RWPE2 (cell line): ENCODE data around the gene HORMAD2.
A peak's percentile ranks its signal among the peaks of the same experiment; 100 is the strongest.

Experiments used
- ATAC-seq: fragments of 200-7000 bp; cut with Tn5 transposase; 3 replicates; pipeline ENCODE4 v1.9.1; 2021; ENCODE audit warnings: low read depth
- DNase-seq: peaks from one replicate; pipeline ENCODE4 v3.0.0-alpha.2; 2020; ENCODE audit warnings: low spot score
- H3K27ac ChIP-seq: fragments of 450-650 bp; 2 replicates; pipeline ENCODE4 v1.5.1; 2017; ENCODE audit warnings: mild to moderate bottlenecking; ENCODE audit not compliant: poor library complexity, severe bottlenecking
- H3K27me3 ChIP-seq: fragments of 250-450 bp; sonication (Bioruptor Pico); 2 replicates; pipeline ENCODE4 v1.5.1; 2021; ENCODE audit warnings: mild to moderate bottlenecking, moderate library complexity; ENCODE audit not compliant: insufficient read depth, poor library complexity, severe bottlenecking
- H3K36me3 ChIP-seq: fragments of 250-450 bp; sonication (Bioruptor Pico); 2 replicates; pipeline ENCODE4 v1.5.1; 2020; ENCODE audit warnings: low read depth, mild to moderate bottlenecking, moderate library complexity
- H3K4me1 ChIP-seq: fragments of 250-450 bp; sonication (Bioruptor Pico); 2 replicates; pipeline ENCODE4 v1.5.1; 2021; ENCODE audit warnings: mild to moderate bottlenecking, moderate library complexity; ENCODE audit not compliant: insufficient read depth, poor library complexity, severe bottlenecking
- H3K4me3 ChIP-seq: fragments of 250-450 bp; sonication (Bioruptor Pico); 2 replicates; pipeline ENCODE4 v1.5.1; 2021; ENCODE audit warnings: mild to moderate bottlenecking, moderate library complexity; ENCODE audit not compliant: severe bottlenecking
- H3K9me3 ChIP-seq: fragments of 250-450 bp; sonication (Bioruptor Pico); 2 replicates; pipeline ENCODE4 v1.5.1; 2021; ENCODE audit warnings: mild to moderate bottlenecking, moderate library complexity; ENCODE audit not compliant: severe bottlenecking
- TF ChIP-seq, protein P1 (sequence below): fragments of 450-650 bp; IDR thresholded peaks from one replicate; pipeline ENCODE4 v1.5.1; 2017; ENCODE audit warnings: mild to moderate bottlenecking, moderate library complexity; ENCODE audit not compliant: poor library complexity, severe bottlenecking

Gene HORMAD2

GRCh38 chr22:30041881-30042280 is 38.4 kb upstream of the HORMAD2 start:
- TF ChIP-seq, protein P1, sequence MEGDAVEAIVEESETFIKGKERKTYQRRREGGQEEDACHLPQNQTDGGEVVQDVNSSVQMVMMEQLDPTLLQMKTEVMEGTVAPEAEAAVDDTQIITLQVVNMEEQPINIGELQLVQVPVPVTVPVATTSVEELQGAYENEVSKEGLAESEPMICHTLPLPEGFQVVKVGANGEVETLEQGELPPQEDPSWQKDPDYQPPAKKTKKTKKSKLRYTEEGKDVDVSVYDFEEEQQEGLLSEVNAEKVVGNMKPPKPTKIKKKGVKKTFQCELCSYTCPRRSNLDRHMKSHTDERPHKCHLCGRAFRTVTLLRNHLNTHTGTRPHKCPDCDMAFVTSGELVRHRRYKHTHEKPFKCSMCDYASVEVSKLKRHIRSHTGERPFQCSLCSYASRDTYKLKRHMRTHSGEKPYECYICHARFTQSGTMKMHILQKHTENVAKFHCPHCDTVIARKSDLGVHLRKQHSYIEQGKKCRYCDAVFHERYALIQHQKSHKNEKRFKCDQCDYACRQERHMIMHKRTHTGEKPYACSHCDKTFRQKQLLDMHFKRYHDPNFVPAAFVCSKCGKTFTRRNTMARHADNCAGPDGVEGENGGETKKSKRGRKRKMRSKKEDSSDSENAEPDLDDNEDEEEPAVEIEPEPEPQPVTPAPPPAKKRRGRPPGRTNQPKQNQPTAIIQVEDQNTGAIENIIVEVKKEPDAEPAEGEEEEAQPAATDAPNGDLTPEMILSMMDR = no peak
- H3K27me3 ChIP-seq = no peaks in the 10 kb centered on the region
- DNase-seq (no peak), ATAC-seq (no peak)
- no peaks in the 10 kb centered on the region for H3K9me3 ChIP-seq
- no peaks in the 10 kb centered on the region for H3K36me3 ChIP-seq
- H3K27ac ChIP-seq = no peak overlapping the region
- peaks cover 16% of the 10 kb centered on the region for H3K4me1 ChIP-seq
- no peak overlapping the region for H3K4me3 ChIP-seq

DNA sequence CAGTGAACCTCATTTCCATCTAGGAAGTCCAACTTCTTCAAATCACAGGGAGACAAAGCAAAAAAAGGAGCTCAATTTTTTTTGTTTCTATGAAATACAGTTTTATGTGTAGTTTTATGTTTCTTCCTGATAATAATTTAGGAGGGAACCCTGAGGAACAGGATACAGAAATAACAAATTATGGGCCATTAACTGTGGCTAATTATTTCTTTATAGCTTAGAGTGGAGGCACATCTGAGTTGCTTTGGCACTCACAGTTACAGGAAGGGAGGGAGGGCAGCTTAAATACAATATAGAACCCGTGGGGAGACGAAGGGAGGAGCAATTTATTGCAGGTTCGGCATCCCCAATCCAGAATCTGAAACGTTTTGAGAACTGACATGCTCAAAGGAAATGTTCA is 37.1 kb upstream of the HORMAD2 start:
- Histone ChIP-seq H3K9me3 (no peaks in the 10 kb centered on the region), H3K36me3 (no peaks in the 10 kb centered on the region), H3K4me3 (no peak overlapping the region), H3K27ac (no peak overlapping the region), H3K27me3 (no peaks in the 10 kb centered on the region), H3K4me1 (peaks cover 14% of the 10 kb centered on the region)
- ATAC-seq (no peak), DNase-seq (no peak)
- TF ChIP-seq, protein P1 = no peak

- DNase-seq (no peak), ATAC-seq (peak; percentile 86)
- Histone ChIP-seq H3K27me3 (no peaks in the 10 kb centered on the region), H3K27ac (no peak overlapping the region), H3K4me1 (peaks cover 8% of the 10 kb centered on the region), H3K36me3 (no peaks in the 10 kb centered on the region), H3K4me3 (no peak overlapping the region), H3K9me3 (no peaks in the 10 kb centered on the region)
- TF ChIP-seq, protein P1 = no peak
Observed at GRCh38 chr22:30044369-30044768, 35.9 kb upstream of the HORMAD2 start.

GRCh38 chr22:30044881-30045493 is 35.3 kb upstream of the HORMAD2 start:
- Histone ChIP-seq H3K27ac (no peak overlapping the region), H3K9me3 (no peaks in the 10 kb centered on the region), H3K4me1 (peaks cover 8% of the 10 kb centered on the region), H3K27me3 (no peaks in the 10 kb centered on the region), H3K4me3 (no peak overlapping the region), H3K36me3 (no peaks in the 10 kb centered on the region)
- DNase-seq (no peak), ATAC-seq (no peak)
- TF ChIP-seq, protein P1 = no peak

GRCh38 chr22:30045494-30045887 is 34.8 kb upstream of the HORMAD2 start:
- TF ChIP-seq, protein P1 = no peak
- no peaks in the 10 kb centered on the region for H3K36me3 ChIP-seq

More at GRCh38 chr22:30045494-30045887, 34.8 kb upstream of the HORMAD2 start:
- Histone ChIP-seq H3K27me3 (no peaks in the 10 kb centered on the region), H3K4me1 (peaks cover 8% of the 10 kb centered on the region), H3K9me3 (no peaks in the 10 kb centered on the region), H3K4me3 (no peak overlapping the region), H3K27ac (no peak overlapping the region)
- ATAC-seq (no peak), DNase-seq (no peak)
